ENCODE data around the gene COL8A2.

COL8A2 gene

DNA sequence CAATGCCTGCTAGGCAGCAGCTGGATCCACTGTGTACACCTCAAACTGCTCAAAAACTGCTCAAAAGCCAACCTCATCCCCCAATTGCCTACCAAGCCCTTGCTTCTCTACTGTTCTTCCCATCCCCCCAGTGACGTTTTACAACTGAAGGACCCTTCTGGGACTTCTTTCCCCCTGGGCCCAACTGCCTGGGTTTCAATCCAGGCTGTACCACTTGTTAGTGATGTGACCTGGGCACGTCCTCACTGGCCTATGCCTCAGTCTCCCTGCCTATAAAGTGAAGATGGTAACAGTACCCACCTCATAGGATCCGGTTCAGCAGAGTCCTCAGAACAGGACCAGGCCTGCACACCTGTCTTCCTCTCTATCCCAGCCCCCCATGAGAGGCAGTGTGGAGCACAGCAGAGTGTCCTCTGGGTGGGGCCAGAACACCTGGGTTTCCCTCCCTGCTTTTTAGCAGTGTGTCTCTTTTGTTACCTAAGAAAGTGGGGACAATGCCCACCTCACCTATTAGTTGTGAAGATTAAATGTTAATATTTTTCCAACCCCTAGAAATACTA lies 43.0 kb downstream of the COL8A2 start:
- no peaks in the 10 kb centered on the region for H3K9me3 Mint-ChIP-seq
- H3K4me1 Mint-ChIP-seq (ENCODE audit: low read depth), result no peaks in the 10 kb centered on the region
- no peaks in the 10 kb centered on the region for H3K36me3 Mint-ChIP-seq (ENCODE audit: low read depth)
- peaks cover 28% of the 10 kb centered on the region for H3K27me3 Mint-ChIP-seq (ENCODE audit: low read depth)
- no peak overlapping the region for H3K27ac Mint-ChIP-seq
- DNase-seq (ENCODE audit: low spot score), result no peak
- H3K4me3 Mint-ChIP-seq, result no peak overlapping the region

DNA sequence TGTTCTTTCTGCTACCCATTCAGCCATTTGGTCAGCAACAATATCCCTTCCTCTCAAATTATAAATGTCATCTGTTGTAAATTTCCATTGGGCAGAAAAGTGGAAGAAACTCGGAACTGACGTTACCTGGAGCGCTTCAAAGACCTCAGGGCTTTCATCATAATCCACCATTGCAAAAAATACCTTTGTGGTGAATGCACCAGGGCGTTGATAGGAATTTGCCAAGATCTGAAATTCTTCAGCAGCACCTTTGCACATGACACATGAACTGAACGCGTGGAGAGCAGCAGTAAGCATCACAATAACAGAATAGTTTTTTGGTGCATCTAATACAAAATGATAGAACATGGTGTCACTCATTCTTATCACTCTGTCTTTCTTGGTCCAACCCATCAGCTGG lies 44.2 kb downstream of the COL8A2 start:
- Mint-ChIP-seq H3K36me3 (ENCODE audit: low read depth) (no peaks in the 10 kb centered on the region), H3K9me3 (no peaks in the 10 kb centered on the region), H3K27me3 (ENCODE audit: low read depth) (peaks cover 28% of the 10 kb centered on the region), H3K4me3 (no peak overlapping the region), H3K27ac (no peak overlapping the region), H3K4me1 (ENCODE audit: low read depth) (no peaks in the 10 kb centered on the region)
- no peak for DNase-seq (ENCODE audit: low spot score)

DNA sequence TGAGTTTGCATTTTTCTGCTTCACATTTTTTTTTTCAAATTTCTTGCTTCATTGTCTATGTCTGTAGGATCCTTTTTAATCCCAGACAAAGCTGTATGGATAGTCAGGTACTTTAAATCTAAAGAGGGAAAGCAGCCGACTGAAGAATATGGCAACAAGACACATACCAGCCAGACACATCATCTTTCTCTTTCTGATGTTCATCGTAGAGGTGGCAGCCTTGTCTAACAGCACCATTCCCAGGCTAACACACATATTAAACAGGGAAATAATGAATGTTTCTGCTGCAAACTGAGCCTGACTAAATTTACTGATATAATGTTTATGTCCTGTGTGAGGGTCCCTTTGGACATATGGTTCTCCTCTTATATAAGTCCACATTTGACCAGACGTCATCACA lies 44.8 kb downstream of the COL8A2 start:
- Mint-ChIP-seq H3K27me3 (ENCODE audit: low read depth) (peaks cover 28% of the 10 kb centered on the region), H3K36me3 (ENCODE audit: low read depth) (no peaks in the 10 kb centered on the region), H3K4me3 (no peak overlapping the region), H3K4me1 (ENCODE audit: low read depth) (no peaks in the 10 kb centered on the region), H3K27ac (no peak overlapping the region), H3K9me3 (no peaks in the 10 kb centered on the region)
- DNase-seq (ENCODE audit: low spot score), result no peak

DNA sequence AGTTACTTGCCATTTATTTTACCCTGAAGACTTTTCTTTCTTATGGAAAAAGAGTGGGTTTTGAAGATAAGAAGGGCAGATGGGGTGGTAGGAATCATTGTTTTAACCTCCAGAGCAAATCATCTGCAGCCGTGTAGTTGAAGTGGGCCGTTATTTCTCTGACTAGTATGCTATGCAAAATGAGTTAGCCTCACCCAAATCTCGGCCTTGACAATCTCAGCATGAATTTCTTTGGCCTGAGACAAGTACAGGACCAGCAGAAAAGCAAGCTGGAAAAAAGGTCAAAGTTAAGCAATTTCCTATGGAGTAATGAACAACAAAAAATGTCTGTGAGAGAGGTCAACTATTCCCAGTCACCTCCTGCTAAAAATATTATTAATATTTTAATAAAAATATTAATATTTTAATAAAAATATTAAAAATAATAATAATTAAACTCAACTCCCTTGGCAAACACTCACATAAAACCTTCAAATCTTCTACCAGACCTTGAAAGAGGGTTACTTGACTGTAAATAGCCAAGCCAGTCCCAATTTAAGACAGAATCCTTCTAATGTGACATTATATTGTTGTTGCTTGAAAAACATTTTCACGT lies 47.9 kb downstream of the COL8A2 start:
- no peak for DNase-seq (ENCODE audit: low spot score)
- Mint-ChIP-seq H3K4me1 (ENCODE audit: low read depth) (no peaks in the 10 kb centered on the region), H3K27ac (no peak overlapping the region), H3K36me3 (ENCODE audit: low read depth) (no peaks in the 10 kb centered on the region), H3K4me3 (no peak overlapping the region), H3K27me3 (ENCODE audit: low read depth) (peaks cover 12% of the 10 kb centered on the region), H3K9me3 (no peaks in the 10 kb centered on the region)

DNA sequence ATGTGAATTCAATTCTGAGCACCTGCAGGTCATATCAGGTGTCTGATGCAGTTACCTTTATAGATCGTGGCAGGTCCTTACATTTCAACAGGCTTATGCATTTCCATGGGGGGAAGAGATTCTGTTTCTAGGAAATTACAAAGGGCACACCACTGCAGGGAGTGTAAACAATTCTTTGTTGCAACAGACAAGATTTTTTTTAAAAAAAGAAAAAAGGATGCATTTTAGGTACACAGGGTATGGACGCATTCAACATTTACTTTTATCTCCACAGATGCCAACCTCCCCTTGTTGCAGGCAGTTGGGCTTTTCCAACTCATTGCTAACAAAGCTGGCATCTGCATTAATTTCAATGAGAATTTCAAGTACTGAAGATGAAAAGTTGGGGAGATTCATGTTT lies 54.7 kb downstream of the COL8A2 start:
- no peak for DNase-seq (ENCODE audit: low spot score)
- no peaks in the 10 kb centered on the region for H3K4me1 Mint-ChIP-seq (ENCODE audit: low read depth)
- H3K36me3 Mint-ChIP-seq (ENCODE audit: low read depth), result no peaks in the 10 kb centered on the region
- no peak overlapping the region for H3K27ac Mint-ChIP-seq
- no peaks in the 10 kb centered on the region for H3K9me3 Mint-ChIP-seq
- H3K4me3 Mint-ChIP-seq, result no peak overlapping the region
- no peaks in the 10 kb centered on the region for H3K27me3 Mint-ChIP-seq (ENCODE audit: low read depth)

GRCh38 chr1:36068866-36069265 lies 56.2 kb downstream of the COL8A2 start:
- no peaks in the 10 kb centered on the region for H3K9me3 Mint-ChIP-seq
- no peaks in the 10 kb centered on the region for H3K4me1 Mint-ChIP-seq (ENCODE audit: low read depth)
- no peak overlapping the region for H3K27ac Mint-ChIP-seq
- H3K4me3 Mint-ChIP-seq, result no peak overlapping the region
- H3K36me3 Mint-ChIP-seq (ENCODE audit: low read depth), result no peaks in the 10 kb centered on the region
- no peak for DNase-seq (ENCODE audit: low spot score)
- no peaks in the 10 kb centered on the region for H3K27me3 Mint-ChIP-seq (ENCODE audit: low read depth)

DNA sequence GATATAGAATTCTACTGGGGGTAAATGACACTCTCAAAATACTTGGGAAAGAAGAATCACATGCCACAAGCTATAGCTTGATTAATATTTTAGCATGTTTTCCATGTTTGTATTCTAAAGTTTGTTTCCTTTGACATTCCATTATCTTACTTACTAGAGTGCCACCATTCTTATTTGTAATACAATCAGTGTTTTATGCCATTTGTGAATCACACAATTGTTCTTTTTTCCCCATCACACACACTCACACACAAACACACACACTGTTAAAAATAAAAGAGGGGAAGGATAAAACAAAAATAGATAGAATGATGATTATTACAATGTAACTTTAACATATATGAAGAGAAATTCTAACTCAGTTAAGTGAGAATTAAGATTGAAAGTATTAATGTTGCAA lies 57.2 kb downstream of the COL8A2 start:
- no peaks in the 10 kb centered on the region for H3K9me3 Mint-ChIP-seq
- no peaks in the 10 kb centered on the region for H3K27me3 Mint-ChIP-seq (ENCODE audit: low read depth)
- H3K27ac Mint-ChIP-seq, result no peak overlapping the region
- H3K36me3 Mint-ChIP-seq (ENCODE audit: low read depth), result no peaks in the 10 kb centered on the region
- DNase-seq (ENCODE audit: low spot score), result no peak
- H3K4me1 Mint-ChIP-seq (ENCODE audit: low read depth), result no peaks in the 10 kb centered on the region
- H3K4me3 Mint-ChIP-seq, result no peak overlapping the region

GRCh38 chr1:36062315-36062714 lies 62.7 kb downstream of the COL8A2 start:
- Mint-ChIP-seq H3K4me1 (ENCODE audit: low read depth) (no peaks in the 10 kb centered on the region), H3K9me3 (no peaks in the 10 kb centered on the region), H3K4me3 (no peak overlapping the region), H3K36me3 (ENCODE audit: low read depth) (peaks cover 2% of the 10 kb centered on the region), H3K27ac (no peak overlapping the region), H3K27me3 (ENCODE audit: low read depth) (no peaks in the 10 kb centered on the region)
- DNase-seq (ENCODE audit: low spot score), result no peak

GRCh38 chr1:36055706-36056105 lies 69.3 kb downstream of the COL8A2 start:
- Mint-ChIP-seq H3K36me3 (ENCODE audit: low read depth) (peaks cover 11% of the 10 kb centered on the region), H3K4me3 (no peak overlapping the region), H3K4me1 (ENCODE audit: low read depth) (no peaks in the 10 kb centered on the region), H3K27ac (no peak overlapping the region), H3K27me3 (ENCODE audit: low read depth) (no peaks in the 10 kb centered on the region), H3K9me3 (no peaks in the 10 kb centered on the region)
- DNase-seq (ENCODE audit: low spot score), result no peak

GRCh38 chr1:36053978-36054377 lies 71.0 kb downstream of the COL8A2 start:
- peaks cover 13% of the 10 kb centered on the region for H3K36me3 Mint-ChIP-seq (ENCODE audit: low read depth)
- no peak overlapping the region for H3K4me3 Mint-ChIP-seq
- no peak for DNase-seq (ENCODE audit: low spot score)
- no peaks in the 10 kb centered on the region for H3K4me1 Mint-ChIP-seq (ENCODE audit: low read depth)
- H3K9me3 Mint-ChIP-seq, result no peaks in the 10 kb centered on the region
- H3K27me3 Mint-ChIP-seq (ENCODE audit: low read depth), result no peaks in the 10 kb centered on the region
- no peak overlapping the region for H3K27ac Mint-ChIP-seq

- no peaks in the 10 kb centered on the region for H3K9me3 Mint-ChIP-seq
- H3K4me1 Mint-ChIP-seq (ENCODE audit: low read depth), result no peaks in the 10 kb centered on the region
- H3K36me3 Mint-ChIP-seq (ENCODE audit: low read depth), result peaks cover 29% of the 10 kb centered on the region
- DNase-seq (ENCODE audit: low spot score), result no peak
- no peaks in the 10 kb centered on the region for H3K27me3 Mint-ChIP-seq (ENCODE audit: low read depth)
- H3K27ac Mint-ChIP-seq, result no peak overlapping the region
- H3K4me3 Mint-ChIP-seq, result no peak overlapping the region
These were observed 73.2 kb downstream of the COL8A2 start for GRCh38 chr1:36051821-36052220.
